GM19328 (cell line): ENCODE measurements around the gene MYOM3.

ENCODE experiments used
- ATAC-seq: cut with Tn5 transposase; IDR thresholded peaks from one replicate; pipeline ENCODE4 v1.9.1; 2021; ENCODE audit warnings: mild to moderate bottlenecking, moderate library complexity; ENCODE audit not compliant: unreplicated experiment

Gene MYOM3

DNA sequence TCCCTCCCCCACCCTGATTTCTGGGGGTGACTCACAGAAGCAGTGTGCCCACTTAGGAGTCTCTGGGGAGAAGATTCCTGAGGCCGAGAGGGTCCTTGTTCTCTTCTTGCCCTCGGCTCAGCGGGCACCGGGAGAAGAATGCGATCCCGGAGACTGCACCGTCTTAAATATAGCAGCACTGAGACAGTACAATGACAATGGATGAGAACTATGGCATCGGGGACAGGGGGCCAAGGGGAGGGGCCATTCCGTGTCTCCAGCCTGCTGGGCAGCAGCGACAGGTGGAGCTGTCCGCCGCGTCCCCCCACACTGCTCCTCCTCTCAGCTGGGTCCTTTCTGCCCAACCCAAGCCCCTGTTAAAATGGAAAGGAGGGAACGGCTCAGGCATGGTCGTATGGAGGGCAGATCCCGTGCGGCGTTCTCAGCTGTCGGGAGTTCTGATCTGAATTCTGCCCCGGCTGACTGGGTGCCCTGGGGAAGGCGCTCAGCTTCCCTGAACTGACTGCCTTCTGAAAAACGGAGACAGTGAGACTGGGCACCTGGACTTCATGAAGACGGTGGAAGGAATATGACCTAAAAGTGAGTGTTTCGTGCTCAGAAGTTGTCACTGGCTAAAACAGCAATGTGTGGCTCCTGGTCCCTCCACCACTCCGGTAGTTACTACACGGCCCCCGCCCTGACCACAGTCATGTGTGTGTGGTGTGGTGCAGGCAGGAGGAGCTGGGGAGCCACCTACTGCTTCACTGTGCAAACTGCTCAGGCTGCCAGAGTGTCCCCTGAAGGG is at the start of gene MYOM3:
Gene MYOM3 (minus strand): TSS at position 140 of the 784 bp plus-strand sequence. CDS start 3,499 bp downstream, outside the sequence.
- ATAC-seq, result no peak

DNA sequence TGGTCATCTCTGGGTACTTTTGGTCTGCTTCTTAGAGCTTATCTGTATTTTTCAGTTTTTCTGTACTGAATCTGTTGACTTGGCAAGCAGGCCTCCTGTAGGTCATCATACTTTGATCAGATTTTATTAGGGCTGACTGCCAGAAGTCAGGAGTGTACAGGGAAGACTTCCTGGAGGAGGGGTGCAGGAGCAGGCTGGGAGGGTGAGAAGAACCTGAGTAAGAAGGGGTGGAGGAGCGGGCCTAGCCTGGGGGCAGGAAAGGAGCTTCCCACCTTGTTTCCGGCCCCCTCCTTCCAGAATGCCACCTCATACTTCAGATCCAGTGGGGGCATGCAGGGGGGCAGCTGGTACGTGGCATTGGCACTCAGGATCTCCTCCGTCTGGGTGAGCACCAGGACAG is 49.3 kb upstream of the MYOM3 start:
- ATAC-seq, result no peak

DNA sequence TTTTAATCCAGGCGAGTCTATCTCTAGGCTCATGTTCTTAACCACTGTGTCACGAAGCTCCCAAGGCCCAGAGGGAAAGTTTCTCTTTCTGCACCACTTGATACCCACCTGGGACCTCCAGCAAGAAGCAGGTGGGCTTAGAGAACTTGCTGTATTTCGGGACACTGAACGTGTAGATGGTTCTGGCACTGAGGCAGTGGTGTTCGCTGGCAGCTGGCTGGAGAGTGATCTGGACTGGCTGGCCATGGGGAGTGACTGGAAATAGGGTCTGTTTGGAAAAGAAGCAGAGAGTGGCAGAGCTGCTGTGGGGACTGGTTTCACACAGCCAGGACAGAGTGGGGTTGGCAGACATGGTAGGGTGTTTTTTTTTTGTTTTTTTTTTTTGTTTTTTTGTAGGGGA is 47.4 kb upstream of the MYOM3 start:
- ATAC-seq, result no peak

DNA sequence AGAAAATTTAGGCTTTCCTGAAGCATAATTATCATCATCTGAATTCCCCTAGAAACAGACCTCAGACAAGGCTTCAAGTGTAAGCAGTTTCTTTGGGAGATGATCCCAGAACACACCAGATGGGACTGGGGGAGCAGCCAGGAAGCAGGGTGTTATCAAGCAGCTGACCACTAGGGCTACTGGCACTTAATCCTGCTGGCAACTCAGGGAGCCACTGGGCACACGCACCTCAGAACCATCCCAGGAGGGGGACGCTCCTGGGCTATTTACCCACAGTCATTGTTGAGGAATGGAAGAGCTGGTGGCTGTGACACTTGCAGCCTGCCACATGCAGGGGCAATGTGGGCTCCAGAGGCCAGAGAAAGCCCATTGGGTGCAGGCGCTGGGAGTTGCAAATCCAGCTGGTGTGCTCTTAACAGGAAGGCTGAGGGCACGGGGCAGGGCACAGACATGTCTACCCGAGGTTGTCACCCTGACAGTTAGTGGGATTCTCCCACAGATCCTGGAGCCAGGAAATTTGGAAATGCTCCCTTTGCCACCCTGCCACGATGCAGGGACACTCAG is 46.1 kb upstream of the MYOM3 start:
- no peak for ATAC-seq

DNA sequence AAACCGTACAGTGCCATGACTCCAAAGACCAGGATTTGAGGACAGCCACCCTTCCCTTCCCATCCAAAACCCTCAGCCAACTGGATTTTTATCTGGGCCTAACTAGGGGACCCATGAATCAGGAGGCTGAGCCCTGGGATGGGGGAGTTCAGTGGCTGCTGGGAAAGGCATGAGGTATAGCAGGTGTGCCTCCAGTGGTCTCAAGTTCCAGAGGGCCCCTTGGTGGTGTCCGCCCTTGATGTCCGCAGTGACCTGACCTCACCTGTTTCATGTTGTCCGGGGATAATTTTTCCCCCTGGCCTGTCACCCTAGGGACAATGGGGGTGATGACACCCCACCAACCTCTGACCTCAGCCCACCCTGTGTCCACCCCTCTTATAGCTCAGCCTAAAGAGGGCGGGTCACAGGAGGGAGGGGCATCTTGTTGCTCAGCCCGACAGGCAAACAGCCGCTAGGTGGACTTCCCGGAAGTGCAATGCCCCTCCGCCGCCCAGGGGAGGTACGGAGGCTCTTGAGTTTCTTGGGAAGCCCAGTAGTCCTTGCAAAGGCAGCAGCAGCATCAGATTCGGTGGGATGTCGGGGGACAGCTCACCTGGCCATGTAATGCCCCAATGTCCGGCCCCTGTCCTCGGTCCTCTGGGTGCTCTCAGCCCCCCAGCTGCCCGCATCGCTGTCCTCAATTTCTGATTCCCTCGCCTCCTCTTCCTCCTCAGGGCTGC is 44.8 kb upstream of the MYOM3 start:
- ATAC-seq, result no peak

DNA sequence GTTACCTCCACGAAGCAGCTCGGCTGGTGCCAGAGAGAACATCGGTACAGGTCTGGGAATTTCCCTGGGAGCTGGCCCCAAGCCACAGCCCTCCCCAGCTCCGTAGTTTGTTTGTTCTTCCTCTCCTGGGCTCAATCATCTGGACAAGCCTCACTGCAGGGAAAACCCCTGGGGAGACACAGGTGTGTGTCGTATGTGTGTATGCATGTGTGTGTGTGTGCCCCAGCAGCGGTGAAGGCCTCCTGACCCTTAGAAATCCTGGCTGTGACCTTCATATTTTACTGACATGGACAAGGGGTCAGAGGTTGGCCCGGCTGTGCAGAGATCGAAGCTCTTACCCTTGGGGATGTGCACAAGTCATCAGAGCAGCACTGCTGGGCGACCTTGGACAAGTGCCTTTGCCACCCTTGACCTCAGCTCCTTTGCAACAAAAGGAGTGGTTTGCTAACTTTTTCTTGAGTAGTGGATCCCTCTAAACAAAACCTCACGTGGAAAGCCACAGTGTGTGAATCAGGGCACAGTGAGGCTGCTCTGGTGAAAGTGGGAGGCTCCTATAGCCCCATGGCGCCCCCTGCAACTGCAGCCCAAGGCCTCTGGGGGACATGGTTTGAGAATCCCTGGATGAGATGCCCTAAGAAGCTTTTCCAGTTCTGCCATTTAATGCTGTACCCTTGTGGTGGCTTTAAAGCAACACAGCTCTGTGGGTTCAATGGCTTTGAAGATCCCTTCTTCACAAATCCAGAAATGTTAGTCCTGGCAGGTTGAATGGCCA is 43.3 kb upstream of the MYOM3 start:
- ATAC-seq, result no peak

DNA sequence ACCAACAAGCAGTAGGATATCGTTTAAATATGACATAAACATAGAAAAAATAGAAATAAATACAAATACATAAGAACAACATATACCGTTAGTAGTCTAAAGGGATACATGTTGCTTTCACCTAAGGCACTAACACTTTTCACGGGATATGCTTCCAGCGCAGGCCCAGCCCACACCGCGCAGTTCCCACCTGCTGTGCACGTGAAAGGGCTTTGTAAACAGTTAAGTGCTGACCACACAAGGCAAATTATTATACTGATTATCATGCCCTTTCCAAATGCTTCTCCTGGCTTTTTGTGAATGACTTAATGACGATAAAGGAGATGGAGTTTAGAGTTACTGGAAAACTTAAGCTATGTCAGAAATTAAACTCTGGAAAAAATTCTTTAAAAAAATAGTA is 42.3 kb upstream of the MYOM3 start:
- no peak for ATAC-seq

DNA sequence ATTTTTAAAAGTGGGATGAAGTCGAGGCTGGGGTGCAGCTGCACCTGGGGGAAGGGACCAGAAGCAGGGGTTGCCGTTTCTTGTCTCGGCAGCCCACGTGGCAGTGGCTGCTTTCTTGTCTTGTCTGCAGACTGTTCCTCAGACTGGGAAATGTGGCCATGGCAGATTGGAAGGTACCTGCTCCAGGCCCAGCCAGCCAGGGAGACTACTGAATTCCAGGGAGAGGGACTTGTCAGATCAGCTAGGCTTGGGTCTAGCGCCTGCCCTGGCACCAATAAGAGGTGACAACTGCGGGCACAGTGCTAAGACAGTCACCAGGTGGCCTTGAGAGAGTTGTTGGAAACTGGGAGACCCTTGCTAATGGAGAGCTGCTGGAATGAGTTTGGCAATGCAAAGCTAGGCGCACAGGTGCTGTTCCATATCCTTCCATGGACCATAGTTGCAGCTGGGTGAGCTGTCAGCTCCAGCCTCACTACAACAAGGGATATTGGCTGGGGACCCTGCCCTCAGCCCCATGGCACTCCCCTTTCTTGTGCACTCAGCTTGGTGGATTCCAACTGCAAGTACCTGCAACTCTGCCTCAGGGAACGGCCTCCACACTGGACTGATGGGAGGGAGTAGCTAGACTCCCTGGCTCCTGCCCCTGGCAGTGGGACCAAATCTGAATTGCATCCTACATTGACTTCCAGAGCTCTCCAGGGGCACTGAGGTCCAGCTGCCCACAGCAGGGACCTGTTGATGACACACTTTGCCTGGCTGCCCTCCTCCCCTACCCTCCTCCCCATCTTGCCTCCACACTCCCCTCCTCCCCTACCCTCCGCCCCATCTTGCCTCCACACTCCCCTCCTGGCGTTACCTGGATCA is 40.9 kb upstream of the MYOM3 start:
- ATAC-seq, result no peak

DNA sequence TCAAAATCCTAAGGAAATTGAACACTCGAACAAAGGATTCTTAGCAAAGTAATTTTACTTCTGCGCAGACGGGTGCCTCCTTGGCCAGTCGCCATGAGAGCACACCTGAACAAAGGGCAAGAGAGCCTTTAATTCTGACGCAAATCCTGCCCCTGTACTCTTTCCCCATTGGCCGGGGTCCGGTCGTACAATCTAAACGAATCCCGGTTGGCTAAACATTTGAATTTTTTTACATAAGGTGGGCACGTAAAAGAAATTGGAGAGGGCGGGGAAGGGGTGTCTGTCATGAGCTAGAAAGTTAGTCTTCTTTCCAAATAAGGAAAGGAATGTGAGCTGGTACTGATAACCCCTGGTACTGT is 39.2 kb upstream of the MYOM3 start:
- ATAC-seq, result no peak

DNA sequence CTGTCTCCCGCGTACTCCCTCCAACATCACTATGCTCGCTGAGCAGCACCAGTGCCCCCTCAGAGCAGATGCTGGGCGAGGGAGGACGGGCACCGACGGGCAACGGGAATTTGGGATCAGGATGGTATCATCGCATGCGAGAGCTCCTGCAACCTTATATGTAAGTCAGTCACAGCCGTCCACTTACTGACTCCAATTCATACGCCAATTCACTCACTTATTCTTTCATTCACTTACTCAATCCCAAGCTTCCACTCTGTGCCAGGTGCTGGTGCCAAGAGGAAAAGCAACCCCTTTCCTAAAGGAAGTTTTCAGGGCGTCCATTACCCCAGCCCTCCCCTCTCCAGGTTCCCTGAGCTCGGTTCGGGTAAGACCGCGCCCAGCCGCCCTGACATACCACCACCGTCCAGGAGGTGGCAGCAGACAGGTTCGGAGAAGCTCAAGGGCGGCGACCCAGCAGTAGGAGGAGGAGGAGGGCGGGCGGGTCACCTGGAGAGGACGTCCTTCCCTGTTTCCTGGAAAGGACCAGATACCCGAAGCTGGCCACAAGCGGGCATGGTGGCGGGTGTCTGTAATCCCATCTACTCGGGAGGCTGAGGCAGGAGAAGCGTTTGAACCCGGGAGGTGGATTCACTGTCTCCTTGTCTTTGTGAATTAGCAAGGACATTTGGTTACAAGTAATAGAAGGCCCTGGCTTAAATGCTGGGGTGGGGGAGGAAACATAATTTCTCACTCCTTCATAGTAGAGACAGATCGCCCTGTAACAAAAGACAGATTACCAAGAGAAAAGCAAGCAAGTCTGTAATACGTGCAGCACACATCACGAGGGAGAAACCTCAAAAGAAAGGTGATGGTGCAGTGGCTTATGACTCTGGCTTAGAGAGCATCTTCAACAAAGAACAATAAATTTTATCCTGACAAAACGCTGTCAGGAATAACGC is 38.6 kb upstream of the MYOM3 start:
- no peak for ATAC-seq

DNA sequence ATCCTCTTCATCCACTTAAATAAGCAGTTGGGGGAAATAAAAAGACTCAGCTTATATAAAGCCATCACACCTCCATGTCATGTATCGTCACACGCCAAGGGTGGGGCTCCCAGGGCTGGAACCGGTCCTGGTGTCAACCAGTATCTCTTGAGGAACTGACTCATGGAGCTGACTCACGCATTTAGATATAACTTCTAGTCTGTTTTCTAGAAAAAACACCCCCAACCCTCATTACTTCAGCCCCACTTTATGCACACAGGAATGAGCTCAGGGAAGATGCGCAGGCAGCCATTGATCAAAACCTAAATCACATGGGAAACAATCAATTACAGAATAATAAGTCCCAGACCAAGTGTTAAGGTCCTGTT is 37.9 kb upstream of the MYOM3 start:
- ATAC-seq, result no peak

DNA sequence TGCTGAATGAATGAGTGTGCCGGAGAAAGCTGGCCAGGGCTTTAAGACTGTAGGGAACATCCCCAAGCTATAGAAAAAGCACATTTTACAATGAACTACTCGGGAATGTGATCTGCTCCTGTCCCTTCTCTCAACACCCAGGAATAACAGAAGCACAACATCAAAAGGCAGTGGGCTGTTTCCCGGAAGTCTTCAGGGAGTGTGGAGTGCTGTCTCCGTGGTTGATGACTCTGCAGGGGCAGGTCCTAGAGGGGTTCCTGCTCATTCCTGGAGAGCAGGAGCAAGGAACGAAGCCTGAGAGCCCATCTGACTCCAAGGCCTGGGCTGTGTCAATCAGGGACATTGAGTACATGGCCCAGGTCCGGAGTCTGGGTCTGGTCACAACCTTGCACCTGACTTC is 35.9 kb upstream of the MYOM3 start:
- no peak for ATAC-seq

DNA sequence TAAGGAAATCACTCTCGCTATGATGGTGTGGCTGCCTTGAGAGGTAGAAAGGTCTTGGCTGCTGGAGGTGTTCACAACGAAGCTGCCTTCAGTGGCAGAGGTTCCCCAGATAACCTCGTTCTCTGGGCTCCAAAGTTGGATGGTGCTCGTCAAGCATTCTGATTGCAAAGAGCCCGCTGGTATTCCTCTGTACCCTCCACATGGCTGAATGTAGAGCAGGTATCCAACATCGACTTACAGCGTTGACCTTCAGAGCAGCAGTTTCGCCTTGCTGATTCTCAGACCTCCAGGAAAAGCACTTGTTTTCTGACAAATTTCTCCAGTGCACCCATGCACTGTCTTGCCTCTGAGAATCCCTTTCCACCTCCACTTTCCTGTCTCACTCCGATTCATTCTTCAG is 35.3 kb upstream of the MYOM3 start:
- ATAC-seq, result no peak

DNA sequence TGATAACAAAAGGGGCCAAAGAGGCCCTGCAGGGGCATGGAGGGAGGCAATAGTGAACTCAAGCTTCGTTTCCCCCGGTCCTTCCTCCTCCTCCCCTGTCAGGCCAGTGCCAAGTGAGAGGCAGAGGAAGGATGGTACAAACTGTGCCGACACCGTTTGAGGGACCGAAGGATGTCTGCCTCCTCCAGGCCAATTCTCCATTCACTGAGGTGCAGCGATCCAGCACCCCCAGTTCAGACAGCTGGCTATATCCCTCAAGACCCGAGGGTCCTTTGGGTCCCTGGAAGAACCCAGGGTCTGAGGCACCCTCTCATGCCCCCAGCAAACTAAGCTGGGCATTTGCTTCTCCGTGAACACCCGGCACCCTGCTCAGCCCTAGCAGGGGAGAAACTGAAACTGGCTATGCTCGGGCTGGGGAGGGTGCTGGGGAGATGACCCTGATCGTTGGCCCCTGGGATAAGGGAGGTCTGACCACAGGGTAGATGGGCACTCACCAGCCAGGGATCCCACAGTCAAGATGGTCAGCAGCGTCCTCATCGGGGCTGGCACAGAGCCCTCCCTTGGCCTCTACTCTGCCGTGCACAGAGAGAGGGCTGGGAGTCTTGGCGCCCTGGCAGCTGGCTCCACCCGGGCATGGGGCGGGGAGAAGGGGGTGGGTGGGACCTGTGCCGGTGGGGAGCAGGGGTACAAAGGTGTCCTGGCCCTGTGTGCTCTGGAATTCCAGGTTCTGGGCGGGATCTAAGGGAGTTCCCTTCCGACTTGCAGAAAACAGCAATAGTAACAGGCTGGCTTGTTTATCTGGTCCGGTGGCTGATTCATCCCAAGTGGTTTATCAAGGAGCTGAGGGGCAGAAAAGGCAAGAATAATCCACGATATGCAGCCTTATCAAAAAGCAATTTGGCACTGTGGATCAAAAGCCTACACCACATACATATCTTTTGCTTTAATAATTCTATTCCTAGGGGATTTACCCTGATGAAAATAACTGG is 30.9 kb upstream of the MYOM3 start, which contains the start of gene IL22RA1:
Gene IL22RA1 (minus strand): TSS at position 595 of the 989 bp plus-strand sequence. CDS start 58 bp downstream, at position 537.
- ATAC-seq, result no peak

DNA sequence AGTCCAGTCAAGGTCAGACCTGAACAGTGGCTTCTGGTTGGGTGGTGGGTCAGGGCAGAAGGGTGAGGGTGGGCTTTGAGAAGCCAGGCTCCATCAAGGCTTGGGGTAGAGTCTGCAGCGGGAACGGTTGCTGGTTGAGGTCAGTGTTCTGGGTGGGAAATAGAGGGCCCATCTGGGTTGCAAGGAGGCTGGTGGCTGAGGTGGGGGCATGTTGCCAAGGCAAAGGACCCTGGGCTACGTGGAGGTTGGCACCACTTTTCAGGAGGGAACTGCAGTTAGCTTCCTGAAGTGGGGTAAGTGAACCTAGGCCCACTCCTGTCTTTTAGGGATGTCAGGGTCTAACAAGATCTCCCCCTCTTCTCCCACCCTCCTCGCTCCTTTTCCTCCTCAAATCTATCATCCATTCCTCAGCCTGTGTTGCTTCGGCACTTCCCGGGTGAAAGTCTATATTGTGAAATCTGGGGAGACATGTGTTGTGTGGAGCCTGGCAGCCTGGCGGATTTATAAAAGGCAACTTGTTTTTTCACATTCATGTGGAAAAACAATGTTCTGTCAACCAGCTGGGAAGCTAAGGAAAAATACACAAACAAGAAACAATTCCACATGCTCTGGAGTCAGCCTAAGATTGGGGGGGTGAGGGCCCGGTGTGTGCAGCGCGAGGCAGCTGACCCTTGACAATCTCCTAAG is 29.5 kb upstream of the MYOM3 start:
- no peak for ATAC-seq

DNA sequence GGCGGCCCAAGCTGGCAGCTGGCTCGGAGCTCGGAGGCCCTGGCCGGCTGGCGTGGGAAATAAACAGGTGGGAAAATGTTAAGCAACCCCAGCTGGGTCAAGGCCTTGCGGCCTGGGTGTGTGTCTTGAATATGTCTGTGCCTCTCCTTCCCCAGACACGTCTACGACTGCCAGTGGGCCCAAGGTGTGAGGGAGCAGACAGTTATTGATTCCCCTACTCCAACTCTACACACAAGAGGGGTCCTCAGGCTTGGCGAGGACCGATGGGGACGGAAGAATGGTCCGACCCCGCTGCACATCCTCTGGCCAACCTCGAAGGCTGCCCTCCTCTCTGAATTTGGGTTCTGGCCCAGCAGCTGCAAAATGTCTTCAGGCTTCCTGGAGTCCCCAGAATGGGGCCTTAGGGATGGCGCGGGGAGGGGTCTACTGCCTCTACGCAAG is 28.8 kb upstream of the MYOM3 start:
- ATAC-seq, result no peak

DNA sequence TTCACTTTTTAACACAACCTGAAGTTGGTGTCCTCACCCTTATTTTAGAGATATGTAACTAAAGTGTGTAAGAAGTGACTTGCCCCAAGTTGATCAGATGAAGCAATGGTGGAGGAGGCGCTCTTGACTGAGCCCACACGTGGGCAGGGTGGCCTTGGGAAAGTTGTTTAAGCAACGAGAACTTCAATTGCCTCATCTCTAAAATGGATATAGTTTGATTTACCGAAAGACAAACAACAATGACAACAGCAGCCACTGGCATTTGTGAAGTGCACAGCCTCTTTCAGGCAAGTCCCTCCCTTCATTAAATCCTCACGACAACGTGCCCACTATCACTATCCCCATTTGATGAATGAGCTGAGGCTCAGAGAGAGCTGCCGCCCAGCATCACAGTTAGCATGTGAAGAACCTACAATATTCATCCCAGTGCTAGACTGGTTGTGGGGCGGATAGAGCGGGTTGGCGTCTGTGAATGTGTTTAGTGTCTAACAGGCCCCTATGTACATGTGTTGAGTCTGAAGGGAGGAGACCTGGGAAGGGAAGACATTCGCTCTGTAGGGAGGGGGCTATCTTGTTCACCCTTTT is 28.0 kb upstream of the MYOM3 start:
- ATAC-seq, result no peak
